ENCODE measurements around the gene EP300.

EP300 gene

GRCh38 chr22:41180926-41181325 is 88.5 kb downstream of the EP300 start:
- TF ChIP-seq CTCF (IDR thresholded peaks at IDR 0.05; ENCODE audit: insufficient read depth, missing control alignments): no peak
- FAIRE-seq: no peak
- DNase-seq (ENCODE audit: insufficient read length, low spot score): no peak

GRCh38 chr22:41181349-41182241 is 89.2 kb downstream of the EP300 start:
- FAIRE-seq (no peak), DNase-seq (ENCODE audit: insufficient read length, low spot score) (no peak)
- no peak for TF ChIP-seq CTCF (IDR thresholded peaks at IDR 0.05; ENCODE audit: insufficient read depth, missing control alignments)

GRCh38 chr22:41184679-41185078 is 92.3 kb downstream of the EP300 start:
- FAIRE-seq (no peak), DNase-seq (ENCODE audit: insufficient read length, low spot score) (no peak)
- no peak for TF ChIP-seq CTCF (IDR thresholded peaks at IDR 0.05; ENCODE audit: insufficient read depth, missing control alignments)

- TF ChIP-seq CTCF (IDR thresholded peaks at IDR 0.05; ENCODE audit: insufficient read depth, missing control alignments): no peak
- DNase-seq (ENCODE audit: insufficient read length, low spot score) (no peak), FAIRE-seq (no peak)
Measured at GRCh38 chr22:41191467-41191866, 99.1 kb downstream of the EP300 start.

GRCh38 chr22:41193829-41194228 is 101.4 kb downstream of the EP300 start:
- DNase-seq (ENCODE audit: insufficient read length, low spot score): no peak
- no peak for TF ChIP-seq CTCF (IDR thresholded peaks at IDR 0.05; ENCODE audit: insufficient read depth, missing control alignments)
- FAIRE-seq: no peak

GRCh38 chr22:41197038-41197972 is 104.9 kb downstream of the EP300 start:
- DNase-seq (ENCODE audit: insufficient read length, low spot score) (peak; percentile 70), FAIRE-seq (no peak)
- TF ChIP-seq CTCF (IDR thresholded peaks at IDR 0.05; ENCODE audit: insufficient read depth, missing control alignments): peak; percentile 24

Data from D721Med (cell line).